GM21528 (cell line): ENCODE results near the gene ATXN7L1.
"Not testable (repeated sequence)": the region's sequence is repeated elsewhere in the genome, so short reads cannot be mapped to it uniquely, and the experiment has no call there.

Source experiments
- ATAC-seq: cut with Tn5 transposase; IDR thresholded peaks from one replicate; pipeline ENCODE4 v1.9.1; 2021; ENCODE audit warnings: mild to moderate bottlenecking, moderate library complexity; ENCODE audit not compliant: unreplicated experiment, low FRiP score

Gene ATXN7L1

DNA sequence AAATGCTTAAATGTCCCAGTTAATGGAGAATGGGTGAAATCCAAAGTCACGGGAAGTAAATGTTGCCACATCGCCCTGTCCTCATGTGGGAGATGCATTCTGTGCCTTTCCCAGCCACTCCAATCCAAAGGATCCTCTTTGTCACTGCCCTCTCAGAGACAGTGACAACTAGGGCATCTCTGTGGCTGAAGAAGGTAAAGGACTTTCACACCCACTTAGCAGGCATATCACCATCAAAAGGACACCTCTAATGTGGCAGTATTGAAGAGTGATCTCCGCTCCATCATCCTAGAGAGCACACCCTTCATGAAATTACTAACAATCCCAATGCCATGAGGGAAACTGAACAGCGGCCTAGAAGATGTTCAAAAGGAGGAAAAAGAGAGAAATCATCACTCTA is 13.6 kb downstream of the ATXN7L1 start:
- ATAC-seq: no peak

GRCh38 chr7:105862276-105862675 is 14.1 kb downstream of the ATXN7L1 start:
- ATAC-seq: no peak

- no peak for ATAC-seq
These were observed 15.2 kb downstream of the ATXN7L1 start for GRCh38 chr7:105861224-105861623.

DNA sequence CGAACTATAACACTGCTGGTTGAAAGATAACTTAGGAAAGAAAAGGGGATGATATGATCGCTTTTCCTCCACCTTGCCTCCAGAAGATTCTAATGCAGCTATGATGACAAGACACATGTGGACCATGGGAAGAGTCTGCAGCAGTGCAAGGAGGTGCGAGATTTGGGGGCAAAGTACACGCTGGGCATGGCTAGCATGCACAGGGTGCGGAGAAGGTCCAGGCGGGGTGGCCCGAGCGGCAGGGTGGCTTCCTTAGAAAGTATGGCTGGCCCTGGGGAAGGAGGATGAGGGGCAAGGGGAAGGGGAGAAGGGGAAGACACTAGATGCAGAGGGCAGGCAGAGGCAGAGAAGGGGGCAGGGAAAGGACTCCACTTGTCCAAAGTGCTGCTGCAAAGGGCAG is 15.6 kb downstream of the ATXN7L1 start:
- ATAC-seq: no peak

- ATAC-seq: no peak
These were observed 19.1 kb downstream of the ATXN7L1 start for GRCh38 chr7:105857009-105857952.

DNA sequence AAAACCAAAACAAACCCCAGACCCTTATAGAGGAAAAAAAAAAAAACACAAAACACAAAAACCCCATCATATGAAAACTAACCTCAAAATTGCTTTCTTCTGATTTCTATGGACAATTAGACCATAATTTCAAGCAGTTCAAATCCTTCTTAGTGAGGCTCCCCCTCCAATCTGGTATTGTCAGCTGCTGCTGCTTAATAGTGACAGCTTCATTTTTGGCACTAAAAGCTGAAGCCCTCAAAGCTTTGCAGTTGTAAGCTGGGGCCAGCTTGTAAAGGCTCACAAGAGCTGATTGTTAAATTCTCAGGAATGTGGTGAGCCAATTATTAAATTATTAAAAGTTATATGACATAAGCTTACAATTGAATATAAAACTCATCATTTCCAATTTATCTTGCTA is 21.9 kb downstream of the ATXN7L1 start:
- no peak for ATAC-seq

DNA sequence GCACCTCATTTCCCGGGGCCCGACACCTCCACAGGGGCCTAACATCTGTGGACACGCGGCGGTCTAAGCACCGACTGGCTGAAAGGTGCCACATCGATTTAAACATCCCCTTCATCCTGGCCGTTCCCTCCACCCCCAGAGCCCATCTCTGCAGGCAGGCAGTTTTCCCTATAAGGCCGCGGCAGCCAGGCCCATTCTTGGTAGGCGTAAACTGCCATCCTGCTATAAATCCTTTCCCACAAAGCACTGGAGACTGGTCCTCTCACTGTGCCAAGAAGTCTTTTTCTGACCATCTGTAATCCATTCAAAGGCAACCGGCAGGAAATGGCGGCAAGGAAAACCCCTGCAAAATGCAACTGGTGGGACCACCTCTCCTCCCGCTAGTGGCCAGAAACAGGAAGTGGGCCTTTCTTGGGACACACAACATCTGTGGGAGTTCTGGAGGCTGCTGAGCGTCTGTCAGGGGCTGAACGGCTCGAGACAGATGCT is 22.4 kb downstream of the ATXN7L1 start:
- no peak for ATAC-seq

GRCh38 chr7:105851064-105851463 is 25.3 kb downstream of the ATXN7L1 start:
- ATAC-seq: no peak

DNA sequence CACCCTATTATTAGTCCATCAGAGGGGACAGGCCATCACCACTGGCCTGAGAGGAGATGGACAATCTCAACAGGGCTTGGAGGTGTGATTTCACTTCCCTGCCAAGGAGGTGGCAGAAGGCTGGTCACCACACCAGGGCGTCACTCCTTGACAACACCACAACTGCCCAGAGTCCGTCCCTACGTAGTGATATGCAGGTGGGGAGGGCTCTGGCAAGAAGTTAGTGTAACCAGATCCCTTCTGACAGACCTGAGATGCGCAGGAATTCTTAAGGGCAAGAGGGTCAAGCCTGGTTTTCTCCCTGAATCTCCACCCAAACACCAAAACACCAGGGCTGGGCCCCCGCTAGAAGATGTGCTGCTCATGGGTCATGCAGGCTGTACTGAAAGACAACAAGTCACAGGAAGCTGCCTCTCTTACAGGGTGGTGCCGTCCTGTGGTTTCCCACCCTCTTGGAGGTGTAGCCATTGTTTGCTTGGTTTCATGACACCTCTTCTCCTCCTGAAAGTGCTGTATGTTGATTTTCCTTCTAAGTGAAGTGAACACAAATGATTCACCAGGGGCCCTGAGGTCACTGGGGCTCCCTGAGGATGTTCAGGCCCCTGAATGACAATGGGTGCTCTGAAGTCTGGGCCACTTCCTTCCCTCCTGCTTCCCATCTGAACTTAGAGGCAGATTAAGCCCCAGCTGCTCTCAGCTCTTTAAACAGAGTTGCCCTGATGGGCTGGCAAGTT is 27.1 kb downstream of the ATXN7L1 start:
- no peak for ATAC-seq

DNA sequence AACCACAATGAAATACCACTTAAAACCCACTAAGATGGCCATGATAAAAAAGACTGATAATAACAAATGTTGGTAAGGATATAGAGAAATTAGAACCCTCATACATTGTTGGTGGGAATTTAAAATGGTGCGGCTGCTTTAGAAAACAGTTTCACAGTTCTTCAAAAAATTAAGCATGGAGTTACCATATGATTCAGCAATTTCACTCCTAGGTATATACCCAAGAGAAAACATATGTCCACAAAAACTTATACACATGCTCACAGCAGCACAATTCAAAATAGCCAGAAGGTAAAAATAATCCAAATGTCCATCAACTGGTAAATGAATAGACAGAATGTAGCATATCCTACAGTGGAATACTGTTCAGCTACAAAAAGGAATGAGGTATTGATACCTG is 30.0 kb downstream of the ATXN7L1 start:
- ATAC-seq: no peak

DNA sequence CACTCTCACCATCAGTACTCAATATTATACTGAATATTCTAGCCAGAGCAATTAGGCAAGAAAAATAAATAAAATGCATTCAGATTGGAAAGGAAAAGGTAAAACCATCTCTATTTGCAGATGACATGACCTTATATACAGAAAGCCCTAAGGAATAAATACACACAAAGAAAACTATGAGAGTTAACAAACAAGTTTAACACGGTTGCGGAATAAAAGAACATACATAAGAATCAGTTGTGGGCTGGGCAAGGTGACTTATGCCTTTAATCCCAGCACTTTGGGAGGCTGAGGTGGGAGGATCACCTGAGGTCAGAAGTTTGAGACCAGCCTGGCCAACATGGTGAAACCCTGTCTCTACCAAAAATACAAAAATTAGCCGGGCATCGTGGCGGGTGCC is 31.7 kb downstream of the ATXN7L1 start:
- not testable (repeated sequence) for ATAC-seq

DNA sequence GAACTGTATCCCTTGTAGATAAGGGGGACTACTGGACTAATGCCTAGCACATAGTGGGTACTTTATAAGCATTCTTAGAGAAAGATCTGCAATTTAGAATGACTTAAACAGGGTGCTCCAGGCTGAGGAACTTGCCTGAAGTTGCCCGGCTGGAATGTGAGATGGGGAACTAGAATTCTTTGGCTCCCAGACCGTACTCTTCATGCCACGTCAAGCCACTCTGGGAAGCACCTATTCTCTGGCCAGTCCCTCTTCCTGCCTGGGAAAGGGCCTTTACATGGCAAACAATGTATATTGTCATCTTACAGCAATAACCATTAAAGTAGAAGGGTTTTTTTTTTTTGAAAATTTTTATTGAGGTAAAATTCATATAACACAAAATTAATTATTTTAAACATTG is 34.5 kb downstream of the ATXN7L1 start:
- no peak for ATAC-seq

GRCh38 chr7:105840981-105841749 is 35.2 kb downstream of the ATXN7L1 start:
- ATAC-seq: no peak

GRCh38 chr7:105839266-105839665 is 37.1 kb downstream of the ATXN7L1 start:
- ATAC-seq: no peak

GRCh38 chr7:105838627-105839231 is 37.7 kb downstream of the ATXN7L1 start:
- ATAC-seq: no peak

- ATAC-seq: no peak
These were observed 38.4 kb downstream of the ATXN7L1 start for GRCh38 chr7:105837765-105838626.

DNA sequence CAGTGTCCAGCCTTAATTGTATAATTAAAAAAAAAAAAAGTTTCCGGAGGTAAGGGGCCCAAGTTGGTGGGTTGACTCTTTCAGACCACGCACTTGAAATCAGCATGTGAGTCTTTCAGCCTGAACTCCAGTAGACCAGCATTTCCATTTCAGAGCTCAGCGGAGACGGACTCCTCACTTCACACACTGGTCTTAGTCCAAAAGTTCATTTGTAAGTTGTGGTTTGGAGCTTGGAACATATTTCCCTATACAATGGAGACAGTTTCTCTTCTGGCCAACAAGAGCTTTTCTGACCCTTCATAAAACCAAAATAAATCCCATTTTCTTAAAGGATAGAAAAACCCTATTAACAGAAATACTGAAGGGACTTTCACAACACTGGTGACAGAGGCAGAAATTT is 41.0 kb downstream of the ATXN7L1 start:
- no peak for ATAC-seq

- no peak for ATAC-seq
These were observed 44.4 kb downstream of the ATXN7L1 start for GRCh38 chr7:105831824-105832535.

DNA sequence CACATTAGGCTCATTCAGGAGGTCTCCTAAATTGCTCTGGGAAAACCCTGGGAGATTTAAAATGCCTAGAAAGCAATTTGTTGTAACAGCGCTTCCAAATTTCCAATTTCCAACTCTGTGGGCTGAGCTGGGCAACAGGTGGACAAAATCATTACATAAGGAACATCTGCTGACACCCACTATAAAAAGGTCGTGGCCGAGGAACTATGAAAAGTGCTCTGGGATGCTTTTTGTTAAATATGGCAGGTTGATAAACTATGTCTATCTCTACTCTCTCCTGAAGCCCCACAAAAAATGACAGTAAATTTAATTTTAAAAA is 45.1 kb downstream of the ATXN7L1 start:
- no peak for ATAC-seq
